Measurements from ENCODE around the gene CCNL2. TPM values are rescaled to one million over a fixed set of nuclear protein-coding genes. Genes with fewer than 3 reads are reported as not detected.

Gene CCNL2
- total and polyA plus RNA-seq, 2 of the 13 experiments (the other 11 are each of a cell fraction or from before 2014, with no cell fraction given), result 105 to 340 TPM

GRCh38 chr1:1400576-1401456 lies 1.7 kb upstream of the CCNL2 start (continued):
- TF ChIP-seq KDM3A (CRISPR knock-in tag; IDR thresholded peaks at IDR 0.05; ENCODE audit: low read depth) (peak; percentile 62), ZNF598 (CRISPR knock-in tag; IDR thresholded peaks at IDR 0.05; ENCODE audit: borderline replicate concordance) (no peak), HMGXB3 (CRISPR knock-in tag; IDR thresholded peaks at IDR 0.05; ENCODE audit: borderline replicate concordance) (no peak), ZNF556 (CRISPR knock-in tag; IDR thresholded peaks at IDR 0.05; ENCODE audit: borderline replicate concordance) (peak; percentile 92), GFI1 (CRISPR knock-in tag; IDR thresholded peaks at IDR 0.05; ENCODE audit: borderline replicate concordance) (no peak; the same call in 1 of the 2 replicates), HBP1 (CRISPR knock-in tag; IDR thresholded peaks at IDR 0.05; ENCODE audit: low read depth) (peak; percentile 46; the same call in 1 of the 2 replicates), ZEB1 (IDR thresholded peaks at IDR 0.05; ENCODE audit: insufficient replicate concordance, low read depth) (no peak), ZNF430 (CRISPR knock-in tag; IDR thresholded peaks at IDR 0.05) (peak; percentile 91), SP1 (IDR thresholded peaks at IDR 0.05) (no peak), SP1 (CRISPR knock-in tag; IDR thresholded peaks at IDR 0.05) (peak; percentile 62), PRPF4 (IDR thresholded peaks at IDR 0.05; ENCODE audit: low read depth, low read length, poor library complexity, severe bottlenecking) (no peak), IKZF1 (IDR thresholded peaks at IDR 0.05) (no peak), NRL (CRISPR knock-in tag; IDR thresholded peaks at IDR 0.05; ENCODE audit: borderline replicate concordance) (peak; percentile 47), THAP8 (CRISPR knock-in tag; IDR thresholded peaks at IDR 0.05; ENCODE audit: borderline replicate concordance) (peak; percentile 60; the same call in 1 of the 2 replicates), MYNN (CRISPR knock-in tag; IDR thresholded peaks at IDR 0.05; ENCODE audit: low read depth) (no peak), PCBP2 (optimal IDR thresholded peaks at IDR 0.05; ENCODE audit: low read depth, low read length, poor library complexity, severe bottlenecking) (no peak), REPIN1 (CRISPR knock-in tag; IDR thresholded peaks at IDR 0.05; ENCODE audit: borderline replicate concordance, low read depth) (peak; percentile 95), FOSL1 (CRISPR knock-in tag; IDR thresholded peaks at IDR 0.05; ENCODE audit: borderline replicate concordance) (no peak; the same call in 1 of the 2 replicates), RCOR2 (CRISPR knock-in tag; IDR thresholded peaks at IDR 0.05) (peak; percentile 73; the same call in 1 of the 2 replicates), RBM39 (IDR thresholded peaks at IDR 0.05; ENCODE audit: low read depth, low read length, poor library complexity, severe bottlenecking) (peak; percentile 25)
